A673 (cell line): Measurements from ENCODE around the gene ADGRL2. TPM values are rescaled to one million over a fixed set of nuclear protein-coding genes. Genes with fewer than 3 reads are reported as not detected.

Source experiments
- Bru-seq: library from RNA; stranded (reverse); fragments of 400-500 nt; gene quantifications from one replicate; lab custom pipeline; 2021; lab: Mats Ljungman, UMichigan
- BruChase-seq, 2 experiments: library from RNA; stranded (reverse); fragments of 400-500 nt; gene quantifications; one replicate each; lab custom pipeline; 2021; lab: Mats Ljungman, UMichigan
- BruUV-seq: library from RNA; stranded (reverse); fragments of 400-500 nt; replicated peaks from 2 replicates; lab custom pipeline; 2021; lab: Mats Ljungman, UMichigan
- CTCF ChIA-PET: fragments of 300-600 bp; sonication (Branson Sonifier 250); formaldehyde crosslinking; loops from one replicate; lab custom pipeline; 2022; ENCODE audit warnings: antibody characterized with exemption; lab: Charles Lee
- POLR2A ChIA-PET: fragments of 300-600 bp; sonication (Branson Sonifier 250); formaldehyde crosslinking; loops from one replicate; lab custom pipeline; 2022; ENCODE audit warnings: antibody characterized with exemption; ENCODE audit not compliant: low non-redundant PET; lab: Charles Lee
- DNase-seq: peaks from one replicate; pipeline ENCODE4 v3.0.0-alpha.2; 2015; ENCODE audit warnings: low spot score
- H3K27ac ChIP-seq: fragments of 200-600 bp; sonication (generic); 2 replicates; pipeline ENCODE4 v1.5.1; 2016; ENCODE audit warnings: mixed run types, low read depth, mild to moderate bottlenecking, mixed read lengths, antibody characterized with exemption, low read length; ENCODE audit not compliant: poor library complexity, severe bottlenecking
- H3K27me3 ChIP-seq: fragments of 200-600 bp; sonication (generic); replicated peaks from 2 replicates; pipeline ENCODE4 v1.6.1; 2017; ENCODE audit warnings: mixed run types, low read depth, mild to moderate bottlenecking, mixed read lengths, antibody characterized with exemption, low read length; ENCODE audit not compliant: insufficient read depth, poor library complexity
- H3K36me3 ChIP-seq: fragments of 200-600 bp; sonication (generic); 2 replicates; pipeline ENCODE4 v1.6.1; 2016; ENCODE audit warnings: mixed run types, mild to moderate bottlenecking, mixed read lengths, antibody characterized with exemption, low read length; ENCODE audit not compliant: insufficient read depth, poor library complexity, severe bottlenecking
- H3K4me1 ChIP-seq: fragments of 200-600 bp; sonication (generic); 2 replicates; pipeline ENCODE4 v1.6.1; 2017; ENCODE audit warnings: mixed run types, mild to moderate bottlenecking, mixed read lengths, antibody characterized with exemption, low read length; ENCODE audit not compliant: insufficient read depth, poor library complexity, severe bottlenecking
- H3K4me3 ChIP-seq: fragments of 200-600 bp; sonication (generic); 2 replicates; pipeline ENCODE4 v1.5.1; 2016; ENCODE audit warnings: low read depth, mixed run types, mild to moderate bottlenecking, mixed read lengths, low read length; ENCODE audit not compliant: poor library complexity, severe bottlenecking
- H3K9me3 ChIP-seq: fragments of 200-600 bp; sonication (generic); 2 replicates; pipeline ENCODE4 v1.6.1; 2016; ENCODE audit warnings: mixed run types, low read depth, mild to moderate bottlenecking, mixed read lengths, antibody characterized with exemption, low read length; ENCODE audit not compliant: poor library complexity, severe bottlenecking
- EZH2 ChIP-seq: fragments of 200-600 bp; sonication (generic); IDR thresholded peaks from 2 replicates; pipeline ENCODE4 v1.6.1; 2017; ENCODE audit warnings: borderline replicate concordance, low read depth, mild to moderate bottlenecking, mixed read lengths, antibody characterized with exemption, low read length; ENCODE audit not compliant: poor library complexity, severe bottlenecking
- intact Hi-C: fragments of 100-400 bp; cut with micrococcal nuclease; formaldehyde crosslinking; loops from one replicate; pipeline ENCODE4 v1.10.0; 2022; ENCODE audit not compliant: unreplicated experiment
- long read RNA-seq: library from polyadenylated mRNA; stranded (forward); transcript quantifications from one replicate; pipeline ENCODE4 v2.0.0, GENCODE V29; 2022
- total RNA-seq: library from RNA; stranded (reverse); gene quantifications from 2 replicates; pipeline ENCODE4 v1.2.3, GENCODE V29; 2021
- TF ChIP-seq, protein P1 (sequence below): fragments of 300-800, 200-600 bp; sonication (generic); conservative IDR thresholded peaks from 2 replicates; pipeline ENCODE4 v1.5.1; 2017; ENCODE audit warnings: low read depth, mild to moderate bottlenecking, antibody characterized with exemption, low read length, moderate library complexity, mixed read lengths

ADGRL2 gene
- total RNA-seq (1.5 and 2.8 TPM in 2 replicates), Bru-seq, nascent RNA (percentile 23 among the genes with signal in this experiment), BruChase-seq, experiment 1, labeled RNA remaining after a 2-hour chase (percentile 22 among the genes with signal in this experiment), BruChase-seq, experiment 2, labeled RNA remaining after a 6-hour chase (percentile 14 among the genes with signal in this experiment)
- long read RNA-seq, partial matches to known transcripts: 0 of 2 reads
- long read RNA-seq, other reads (novel, unspliced or antisense): 2 of 2 reads

DNA sequence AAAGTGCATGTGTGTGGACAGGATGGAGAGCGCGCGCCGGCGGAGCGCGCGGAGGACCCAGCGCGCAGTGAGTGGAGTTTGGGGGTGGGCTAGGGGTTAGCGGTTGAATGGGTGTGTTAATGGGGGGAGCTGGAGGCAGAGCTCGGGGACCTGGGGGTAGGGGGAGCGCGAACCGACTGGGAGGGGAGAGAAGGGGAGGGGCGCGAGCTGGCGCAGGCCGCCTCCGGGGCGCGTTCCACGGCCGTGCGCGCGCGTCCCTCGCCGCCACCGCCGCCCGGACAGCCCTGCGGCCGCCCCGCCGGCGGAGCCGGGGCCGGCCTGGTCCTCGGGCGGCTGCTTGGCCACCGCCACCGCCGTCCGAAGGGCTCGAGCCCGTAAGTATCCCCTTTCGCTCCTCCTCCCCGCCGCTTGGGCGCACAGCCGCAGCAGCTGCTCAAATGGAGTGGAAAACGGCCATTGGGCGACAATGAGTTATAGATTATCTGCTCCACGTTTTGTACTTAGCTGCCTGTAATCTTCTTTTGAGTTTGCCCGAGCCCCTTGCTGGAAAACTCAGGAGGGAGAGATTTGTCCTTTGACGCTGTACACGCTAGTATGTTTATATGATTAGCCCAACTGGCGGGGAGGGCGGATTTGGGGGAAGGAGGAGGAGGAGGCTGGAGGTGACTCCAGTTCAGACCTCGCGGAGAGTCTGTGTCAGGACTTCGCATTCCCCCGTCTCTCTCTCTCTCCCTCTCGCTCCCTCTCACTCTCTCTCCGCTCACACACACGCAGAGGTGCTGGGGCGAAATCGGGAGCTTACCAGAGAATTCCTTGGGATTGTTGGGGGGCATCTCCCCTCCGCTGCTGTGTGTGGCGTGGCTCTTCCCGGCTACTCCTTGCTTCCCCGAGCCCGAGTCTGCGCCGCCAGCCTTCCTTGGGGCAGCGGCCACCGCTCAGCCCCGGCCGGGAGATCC, at the start of gene ADGRL2:
TSS of gene ADGRL2 (plus strand) at position 240 of the 956 bp plus-strand sequence. CDS start 36,051 bp downstream, outside the sequence.
- H3K4me1 ChIP-seq: peaks cover 9% of the 10 kb centered on the region
- peak; percentile 82 for DNase-seq
- ChIA-PET CTCF (no interaction called here), POLR2A (no interaction called here)
- no peaks in the 10 kb centered on the region for H3K9me3 ChIP-seq
- peak within 1 kb of the TSS; percentile 52 for H3K4me3 ChIP-seq
- intact Hi-C loops: no loop called here
- TF ChIP-seq EZH2: peak; percentile 72
- TF ChIP-seq, protein P1, sequence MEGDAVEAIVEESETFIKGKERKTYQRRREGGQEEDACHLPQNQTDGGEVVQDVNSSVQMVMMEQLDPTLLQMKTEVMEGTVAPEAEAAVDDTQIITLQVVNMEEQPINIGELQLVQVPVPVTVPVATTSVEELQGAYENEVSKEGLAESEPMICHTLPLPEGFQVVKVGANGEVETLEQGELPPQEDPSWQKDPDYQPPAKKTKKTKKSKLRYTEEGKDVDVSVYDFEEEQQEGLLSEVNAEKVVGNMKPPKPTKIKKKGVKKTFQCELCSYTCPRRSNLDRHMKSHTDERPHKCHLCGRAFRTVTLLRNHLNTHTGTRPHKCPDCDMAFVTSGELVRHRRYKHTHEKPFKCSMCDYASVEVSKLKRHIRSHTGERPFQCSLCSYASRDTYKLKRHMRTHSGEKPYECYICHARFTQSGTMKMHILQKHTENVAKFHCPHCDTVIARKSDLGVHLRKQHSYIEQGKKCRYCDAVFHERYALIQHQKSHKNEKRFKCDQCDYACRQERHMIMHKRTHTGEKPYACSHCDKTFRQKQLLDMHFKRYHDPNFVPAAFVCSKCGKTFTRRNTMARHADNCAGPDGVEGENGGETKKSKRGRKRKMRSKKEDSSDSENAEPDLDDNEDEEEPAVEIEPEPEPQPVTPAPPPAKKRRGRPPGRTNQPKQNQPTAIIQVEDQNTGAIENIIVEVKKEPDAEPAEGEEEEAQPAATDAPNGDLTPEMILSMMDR: no peak
- H3K36me3 ChIP-seq: no peaks in the 10 kb centered on the region
- H3K27ac ChIP-seq: no peak within 1 kb of the TSS
- peaks cover 74% of the 10 kb centered on the region for H3K27me3 ChIP-seq
- BruUV-seq: no TSS peak

DNA sequence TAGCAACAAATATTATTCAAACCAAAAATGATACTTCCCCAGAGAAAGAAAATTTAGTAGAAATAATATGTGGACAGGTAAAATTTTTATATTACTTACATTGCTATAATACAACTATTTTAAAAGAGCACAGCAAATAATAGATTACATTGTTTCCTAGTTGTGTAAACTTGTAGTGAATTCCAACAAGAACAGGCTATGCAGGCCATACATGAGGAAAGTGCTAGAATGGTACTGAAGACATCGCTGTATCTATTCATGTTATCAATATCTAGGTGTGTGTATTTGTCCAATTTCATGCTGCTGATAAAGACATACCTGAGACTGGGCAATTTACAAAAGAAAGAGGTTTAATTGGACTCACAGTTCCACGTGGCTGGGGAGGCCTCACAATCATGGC, 47.9 kb upstream of the ADGRL2 start:
- BruUV-seq: no TSS peak
- Histone ChIP-seq H3K4me3 (no peak overlapping the region), H3K4me1 (no peaks in the 10 kb centered on the region), H3K9me3 (no peaks in the 10 kb centered on the region), H3K27me3 (no peaks in the 10 kb centered on the region), H3K27ac (no peak overlapping the region), H3K36me3 (no peaks in the 10 kb centered on the region)
- ChIA-PET POLR2A (no interaction called here), CTCF (no interaction called here)
- intact Hi-C loops: loop anchor here (10.0 kb wide), 2 partner anchors 338 to 448 kb away; no protein-coding TSS in a partner anchor
- TF ChIP-seq, protein P1: no peak
- no peak for TF ChIP-seq EZH2
- no peak for DNase-seq

DNA sequence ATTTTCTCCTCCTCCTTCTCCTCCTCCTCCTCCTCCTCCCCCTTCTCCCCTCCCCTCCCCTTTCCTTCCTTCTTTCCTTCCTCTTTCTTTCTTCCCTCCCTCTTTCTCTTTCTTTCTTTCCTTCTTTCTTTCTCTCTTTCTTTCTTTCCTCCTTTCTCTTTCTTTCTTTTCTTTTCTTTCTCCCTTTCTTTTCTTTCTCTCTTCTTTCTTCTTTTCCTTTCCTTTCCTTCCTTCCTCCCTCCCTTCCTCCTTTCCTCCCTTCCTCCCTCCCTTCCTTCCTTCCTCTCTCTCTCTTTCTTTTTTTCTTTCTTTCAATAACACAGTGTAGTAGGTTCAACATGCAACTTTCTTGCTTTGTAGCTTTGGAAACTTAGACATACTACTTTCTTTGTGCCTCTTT, 46.3 kb upstream of the ADGRL2 start:
- no TSS peak for BruUV-seq
- Histone ChIP-seq H3K9me3 (no peaks in the 10 kb centered on the region), H3K27me3 (no peaks in the 10 kb centered on the region), H3K4me3 (no peak overlapping the region), H3K36me3 (no peaks in the 10 kb centered on the region), H3K4me1 (no peaks in the 10 kb centered on the region), H3K27ac (no peak overlapping the region)
- ChIA-PET POLR2A (interaction anchor here (0.7 kb wide), 1 partner anchor 21 kb away, joined by 3 read pairs; no protein-coding TSS in a partner anchor), CTCF (no interaction called here)
- no peak for TF ChIP-seq EZH2
- TF ChIP-seq, protein P1: no peak
- DNase-seq: no peak
- intact Hi-C loops: loop anchor here (10.0 kb wide), 2 partner anchors 340 to 450 kb away; no protein-coding TSS in a partner anchor
